ENCODE data around the gene FUT8.

FUT8 gene

DNA sequence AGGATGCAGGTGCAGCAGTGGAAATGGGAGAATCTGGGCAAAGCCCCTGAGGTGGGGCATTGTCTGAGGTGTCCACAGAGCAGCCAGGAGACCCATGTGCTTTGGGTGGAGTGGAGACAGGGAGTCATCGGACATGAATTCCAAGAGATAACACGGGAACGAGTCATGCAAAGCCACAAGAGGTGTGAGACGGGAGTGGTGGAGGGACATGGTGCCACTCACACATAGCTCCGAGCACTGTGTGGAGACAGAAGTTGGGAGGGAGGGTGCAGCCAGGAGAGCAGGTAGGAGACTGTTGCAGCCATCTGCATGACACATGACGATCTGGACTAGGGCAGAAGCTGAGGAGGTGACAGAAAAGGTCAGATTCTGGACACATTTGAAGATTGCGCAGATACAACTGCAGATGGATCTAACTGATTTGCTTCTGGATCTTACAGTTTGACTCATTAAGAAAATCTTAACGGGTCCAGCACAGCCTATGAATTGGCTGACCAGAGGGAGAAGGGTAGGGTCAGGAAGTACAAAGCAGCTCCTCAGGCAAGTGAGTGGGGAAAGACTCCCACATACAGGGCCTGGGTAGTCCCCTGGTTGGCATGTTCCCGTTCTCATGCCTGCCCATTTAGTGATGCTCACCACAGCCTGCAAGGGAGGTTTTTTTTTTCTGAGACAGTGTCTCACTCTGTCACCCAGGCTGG, 379.8 kb downstream of the FUT8 start:
- TF ChIP-seq, protein P1, sequence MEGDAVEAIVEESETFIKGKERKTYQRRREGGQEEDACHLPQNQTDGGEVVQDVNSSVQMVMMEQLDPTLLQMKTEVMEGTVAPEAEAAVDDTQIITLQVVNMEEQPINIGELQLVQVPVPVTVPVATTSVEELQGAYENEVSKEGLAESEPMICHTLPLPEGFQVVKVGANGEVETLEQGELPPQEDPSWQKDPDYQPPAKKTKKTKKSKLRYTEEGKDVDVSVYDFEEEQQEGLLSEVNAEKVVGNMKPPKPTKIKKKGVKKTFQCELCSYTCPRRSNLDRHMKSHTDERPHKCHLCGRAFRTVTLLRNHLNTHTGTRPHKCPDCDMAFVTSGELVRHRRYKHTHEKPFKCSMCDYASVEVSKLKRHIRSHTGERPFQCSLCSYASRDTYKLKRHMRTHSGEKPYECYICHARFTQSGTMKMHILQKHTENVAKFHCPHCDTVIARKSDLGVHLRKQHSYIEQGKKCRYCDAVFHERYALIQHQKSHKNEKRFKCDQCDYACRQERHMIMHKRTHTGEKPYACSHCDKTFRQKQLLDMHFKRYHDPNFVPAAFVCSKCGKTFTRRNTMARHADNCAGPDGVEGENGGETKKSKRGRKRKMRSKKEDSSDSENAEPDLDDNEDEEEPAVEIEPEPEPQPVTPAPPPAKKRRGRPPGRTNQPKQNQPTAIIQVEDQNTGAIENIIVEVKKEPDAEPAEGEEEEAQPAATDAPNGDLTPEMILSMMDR (IDR thresholded peaks at IDR 0.05; ENCODE audit: control insufficient read depth, insufficient read depth, low read depth, low read length, missing control alignments), result no peak
- DNase-seq (ENCODE audit: low read depth), result no peak
- H3K4me3 ChIP-seq (ENCODE audit: control insufficient read depth, low read depth, low read length), result no peak overlapping the region
